Breast epithelium (tissue), 4 donors: ENCODE data around the gene CFAP45. TPM values are rescaled to one million over a fixed set of nuclear protein-coding genes. Genes with fewer than 3 reads are reported as not detected.
"Not testable (repeated sequence)": the region's sequence is repeated elsewhere in the genome, so short reads cannot be mapped to it uniquely, and the experiment has no call there.

Source experiments
- DNase-seq, 2 donors: peaks; one replicate each; pipeline ENCODE4 v3.0.0-alpha.2; 2019; ENCODE audit warnings: low spot score in 2 of 2
- H3K27ac ChIP-seq, 2 donors: fragments of 200-600 bp; sonication (generic) in 1 of 2; one replicate each; pipeline ENCODE4 v1.5.1; 2016 to 2019; ENCODE audit warnings: mild to moderate bottlenecking in 1 of 2
- H3K27me3 ChIP-seq, 2 donors: fragments of 200-600 bp; sonication (generic) in 1 of 2; one replicate each; pipeline versions ENCODE4 v1.5.1 to v1.6.0; 2017 to 2019; ENCODE audit warnings: control low read depth in 1 of 2, mild to moderate bottlenecking in 1 of 2
- H3K36me3 ChIP-seq: fragments of 200-600 bp; one replicate; pipeline ENCODE4 v1.5.1; 2019
- H3K4me1 ChIP-seq, 2 donors: fragments of 200-600 bp; sonication (generic); one replicate each; pipeline ENCODE4 v1.5.1; 2016 to 2019; ENCODE audit warnings: control low read depth in 1 of 2
- H3K4me3 ChIP-seq, 3 donors: fragments of 200-600 bp; sonication (generic); 1 replicate in 2 of 3; 2 replicates in 1 of 3; pipeline ENCODE4 v1.5.1; 2016 to 2019; ENCODE audit warnings: mild to moderate bottlenecking in 3 of 3, moderate library complexity in 2 of 3
- H3K9me3 ChIP-seq, 2 donors: fragments of 200-600 bp; sonication (generic) in 1 of 2; one replicate each; pipeline ENCODE4 v1.5.1; 2016 to 2019; ENCODE audit warnings: control low read depth in 1 of 2
- CTCF ChIP-seq, 3 donors: fragments of 450-650 bp; IDR thresholded peaks; one replicate each; pipeline ENCODE4 v1.5.1; 2016 to 2017; ENCODE audit warnings: antibody characterized with exemption in 3 of 3, mild to moderate bottlenecking in 3 of 3, moderate library complexity in 3 of 3
- POLR2A ChIP-seq: fragments of 450-650 bp; IDR thresholded peaks from one replicate; pipeline ENCODE4 v1.6.1; 2016; ENCODE audit warnings: antibody characterized with exemption, mild to moderate bottlenecking, moderate library complexity
- POLR2AphosphoS5 ChIP-seq, 3 donors: sonication (generic); formaldehyde crosslinking; IDR thresholded peaks; one replicate each; pipeline ENCODE4 v1.6.1; 2017; ENCODE audit warnings: antibody characterized with exemption in 3 of 3
- intact Hi-C: fragments of 100-400 bp; cut with DNase I; formaldehyde crosslinking; loops from one replicate; pipeline ENCODE4 v1.15.1; 2023; ENCODE audit warnings: low total_unique reads
- total RNA-seq, 3 donors: library from RNA; depleted of rRNA; stranded (reverse); fragments of >200 nt; gene quantifications; one replicate each; pipeline ENCODE4 v1.1.0, GENCODE V29; 2016

Gene CFAP45
- total RNA-seq, 3 donors from 2014 or later: 0.80 to 2.6 (median 2.6) TPM

DNA sequence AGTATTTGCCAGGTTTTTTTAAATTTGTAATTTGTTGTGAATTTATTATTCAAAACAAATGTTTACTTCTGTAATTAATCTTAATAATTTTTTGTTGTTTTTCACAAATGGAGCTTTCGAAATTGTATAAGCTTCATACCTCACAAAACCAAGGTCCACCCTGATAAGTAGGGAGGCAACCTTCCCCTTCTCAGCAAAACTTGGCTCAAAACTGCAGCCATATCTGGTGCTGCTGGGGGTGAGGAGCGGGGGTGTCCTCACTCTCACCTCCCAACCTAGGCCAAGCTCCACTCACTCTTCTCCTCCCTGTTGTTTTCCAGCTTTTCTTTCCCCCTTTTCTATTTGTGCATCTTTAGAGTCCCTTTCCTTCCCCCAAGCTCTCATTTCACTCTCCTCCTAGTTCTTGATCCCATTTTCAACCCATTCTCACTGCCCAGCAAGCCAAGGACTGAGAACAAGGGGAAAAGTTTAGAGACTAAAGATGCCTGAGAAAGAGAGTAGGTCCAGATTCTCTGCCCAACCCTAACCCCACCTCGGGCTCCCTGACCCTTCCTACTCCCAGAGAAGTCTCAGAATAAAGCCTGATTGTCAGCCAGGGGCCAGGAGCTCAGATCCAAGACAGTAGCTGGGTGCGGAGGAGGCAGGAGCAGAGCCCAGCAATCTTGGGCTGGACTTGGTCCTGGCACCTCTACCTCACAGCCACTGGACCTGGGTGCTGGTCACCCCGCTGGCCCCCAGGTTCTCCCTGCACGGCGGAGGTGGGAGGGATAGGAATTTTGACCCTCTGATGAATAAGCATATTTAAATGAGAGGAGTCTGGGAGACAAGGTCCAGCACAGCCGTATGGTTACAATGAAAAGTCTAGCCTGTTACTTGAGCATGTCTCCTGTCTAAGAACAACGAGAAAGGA lies 8.3 kb upstream of the CFAP45 start:
- TF ChIP-seq POLR2AphosphoS5 (IDR thresholded peaks at IDR 0.05): no peak
- TF ChIP-seq POLR2A: no peak
- no peak for TF ChIP-seq CTCF (IDR thresholded peaks at IDR 0.05)
- DNase-seq: no peak
- no peak overlapping the region for H3K4me3 ChIP-seq
- no peaks in the 10 kb centered on the region for H3K27me3 ChIP-seq
- intact Hi-C loops: loop anchor here (5.0 kb wide), 1 partner anchor 606 kb away; the partner anchor contains the start of gene FCER1A
- no peaks in the 10 kb centered on the region for H3K4me1 ChIP-seq
- H3K9me3 ChIP-seq: no peaks in the 10 kb centered on the region
- H3K27ac ChIP-seq: no peak overlapping the region
- H3K36me3 ChIP-seq: no peaks in the 10 kb centered on the region

DNA sequence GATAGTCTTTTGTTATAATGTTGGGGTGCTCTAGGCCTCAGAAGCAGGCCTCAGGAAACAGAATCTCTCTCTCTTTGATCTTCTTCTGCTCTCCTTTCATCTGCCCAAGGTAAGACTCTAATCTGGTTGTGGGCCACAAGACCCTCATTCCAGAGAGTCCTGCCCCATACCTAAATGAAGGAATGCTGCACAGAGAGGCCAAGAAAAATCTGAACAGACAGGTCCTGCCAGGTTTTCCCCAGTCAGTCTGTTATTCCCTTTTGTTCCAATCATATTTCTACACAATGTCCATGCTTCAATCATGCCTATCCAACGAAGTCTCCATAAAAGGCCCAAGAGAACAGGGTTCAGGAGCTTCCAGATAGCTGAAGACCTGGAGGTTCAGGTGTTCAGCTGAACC lies 7.0 kb upstream of the CFAP45 start:
- intact Hi-C loops: loop anchor here (5.0 kb wide), 1 partner anchor 605 kb away; the partner anchor contains the start of gene FCER1A
- H3K4me3 ChIP-seq: no peak overlapping the region
- H3K27me3 ChIP-seq: no peaks in the 10 kb centered on the region
- DNase-seq: no peak
- TF ChIP-seq CTCF (IDR thresholded peaks at IDR 0.05): no peak
- no peaks in the 10 kb centered on the region for H3K9me3 ChIP-seq
- no peaks in the 10 kb centered on the region for H3K36me3 ChIP-seq
- no peak overlapping the region for H3K27ac ChIP-seq
- no peaks in the 10 kb centered on the region for H3K4me1 ChIP-seq

GRCh38 chr1:159904036-159904435 lies 4.1 kb upstream of the CFAP45 start:
- DNase-seq, H3K27me3 ChIP-seq, H3K4me3 ChIP-seq, intact Hi-C loops, H3K36me3 ChIP-seq, H3K4me1 ChIP-seq, H3K27ac ChIP-seq, H3K9me3 ChIP-seq: not testable (repeated sequence)

- Histone ChIP-seq H3K4me3 (no peak overlapping the region), H3K9me3 (no peaks in the 10 kb centered on the region), H3K27me3 (no peaks in the 10 kb centered on the region), H3K27ac (no peak overlapping the region), H3K4me1 (no peaks in the 10 kb centered on the region), H3K36me3 (no peaks in the 10 kb centered on the region)
- TF ChIP-seq CTCF (IDR thresholded peaks at IDR 0.05) (no peak), POLR2A (no peak), POLR2AphosphoS5 (IDR thresholded peaks at IDR 0.05) (no peak)
- intact Hi-C loops: no loop called here
- no peak for DNase-seq
Observed at GRCh38 chr1:159902541-159902940, 2.6 kb upstream of the CFAP45 start.

- Histone ChIP-seq H3K36me3 (no peaks in the 10 kb centered on the region), H3K4me3 (no peak overlapping the region), H3K4me1 (no peaks in the 10 kb centered on the region), H3K9me3 (no peaks in the 10 kb centered on the region), H3K27me3 (no peaks in the 10 kb centered on the region), H3K27ac (peak overlapping the region; percentile 89 to 92)
- no peak for DNase-seq
- TF ChIP-seq POLR2AphosphoS5 (IDR thresholded peaks at IDR 0.05) (no peak), POLR2A (no peak), CTCF (IDR thresholded peaks at IDR 0.05) (no peak)
- intact Hi-C loops: no loop called here
Observed at GRCh38 chr1:159900755-159901360, 893 bp upstream of the CFAP45 start.

DNA sequence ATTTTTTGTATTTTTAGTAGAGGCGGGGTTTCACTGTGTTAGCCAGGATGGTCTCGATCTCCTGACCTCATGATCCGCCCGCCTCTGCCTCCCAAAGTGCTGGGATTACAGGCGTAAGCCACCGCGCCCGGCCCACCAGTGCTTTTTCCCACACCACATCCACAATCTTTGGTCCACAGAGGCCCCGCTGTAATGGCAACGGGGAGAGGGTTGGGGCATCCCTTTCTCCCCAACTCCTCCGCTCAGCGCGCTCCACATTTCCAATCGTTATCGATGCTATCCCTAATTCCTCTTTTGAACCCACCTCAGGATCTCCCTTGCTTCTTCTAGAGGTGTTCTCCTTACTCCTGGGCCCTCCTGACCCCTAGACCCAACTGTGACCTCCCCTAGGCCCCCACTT lies 331 bp downstream of the CFAP45 start:
- H3K36me3 ChIP-seq, DNase-seq, H3K27me3 ChIP-seq, H3K4me1 ChIP-seq, intact Hi-C loops, H3K9me3 ChIP-seq, H3K4me3 ChIP-seq: not testable (repeated sequence)
- H3K27ac ChIP-seq: peak overlapping the region; percentile 89 to 92
